Heart left ventricle (tissue), 16 donors: Measurements from ENCODE around the gene MRPL23. TPM values are rescaled to one million over a fixed set of nuclear protein-coding genes. Genes with fewer than 3 reads are reported as not detected.

Experiments
- ATAC-seq, 4 donors: fragments of 200-7000 bp; cut with Tn5 transposase; one replicate each; pipeline ENCODE4 v1.9.1; 2020 to 2022; ENCODE audit warnings: moderate library complexity in 4 of 4, mild to moderate bottlenecking in 3 of 4, moderate number of reproducible peaks in 1 of 4
- DNase-seq, 5 donors: peaks; one replicate each; pipeline ENCODE4 v3.0.0-alpha.2; 2020
- H3K27ac ChIP-seq, 12 donors: fragments of 200-600 bp; sonication (generic) in 4 of 12; one replicate each; pipeline versions ENCODE4 v1.5.0 to v1.8.0; 2016 to 2022; ENCODE audit warnings: mild to moderate bottlenecking in 2 of 12
- H3K27me3 ChIP-seq, 9 donors: fragments of 200-600 bp; sonication (generic) in 2 of 9; one replicate each; pipeline versions ENCODE4 v1.5.1 to v1.8.0; 2016 to 2022; ENCODE audit warnings: mild to moderate bottlenecking in 3 of 9
- H3K36me3 ChIP-seq, 9 donors: fragments of 200-600 bp; sonication (generic) in 2 of 9; one replicate each; pipeline versions ENCODE4 v1.5.0 to v1.8.0; 2018 to 2022; ENCODE audit warnings: mild to moderate bottlenecking in 2 of 9
- H3K4me1 ChIP-seq, 12 donors: fragments of 200-600 bp; sonication (generic) in 4 of 12; one replicate each; pipeline versions ENCODE4 v1.5.0 to v1.8.0; 2016 to 2022; ENCODE audit warnings: mild to moderate bottlenecking in 3 of 12
- H3K4me3 ChIP-seq, 12 donors: fragments of 200-600 bp; sonication (generic) in 4 of 12; one replicate each; pipeline versions ENCODE4 v1.5.0 to v1.8.0; 2017 to 2022; ENCODE audit warnings: mild to moderate bottlenecking in 9 of 12, moderate library complexity in 4 of 12
- H3K9me3 ChIP-seq, 12 donors: fragments of 200-600 bp; sonication (generic) in 4 of 12; one replicate each; pipeline versions ENCODE4 v1.5.0 to v1.8.0; 2016 to 2022; ENCODE audit warnings: mild to moderate bottlenecking in 1 of 12
- POLR2A ChIP-seq, 2 donors: fragments of 450-650 bp; IDR thresholded peaks; one replicate each; pipeline ENCODE4 v1.6.1; 2017; ENCODE audit warnings: antibody characterized with exemption in 2 of 2, mild to moderate bottlenecking in 2 of 2, moderate library complexity in 2 of 2
- WGBS, 4 donors: extraction: QIAGEN DNeasy Blood & Tissue Kit in 2 of 4; methylation state at CpG; one replicate each; pipeline versions ENCODE4 v1.1.5 to v1.1.7; 2013 to 2018; 5-methylcytosine and 5-hydroxymethylcytosine counted together
- intact Hi-C, 10 donors: fragments of 100-400 bp; cut with DNase I; formaldehyde crosslinking; loops; one replicate each; pipeline versions ENCODE4 v1.11.1 to v1.14.2; 2022
- polyA plus RNA-seq, 2 donors: library from polyadenylated mRNA; stranded (reverse); fragments of 200-250 nt; gene quantifications; one replicate each; pipeline ENCODE4 v1.2.3, GENCODE V29; 2013
- total RNA-seq, 9 donors: library from RNA; depleted of rRNA in 2 of 9; stranded (reverse); fragments of >200 nt in 2 of 9; fragmentation: NEBNext Ultra II Directional in 3 of 9; extraction: Animal tissue kit (Norgen Biotek cat#: 25700) in 3 of 9; gene quantifications; one replicate each; pipeline versions ENCODE4 v1.1.0 to v1.2.4, GENCODE V29; 2016 to 2023
- TF ChIP-seq, protein P1 (sequence below), 12 donors: fragments of 200-600 bp; sonication (generic) in 4 of 12; IDR thresholded peaks; one replicate each; pipeline versions ENCODE4 v1.5.0 to v1.8.0; 2018 to 2022; ENCODE audit warnings: antibody characterized with exemption in 12 of 12, mild to moderate bottlenecking in 5 of 12
- donor health status: ischemic (EF 13 %, LVEDD 7.1; RV severe dilation, severe dysfunction).
- donor health status: healthy with polysubstance abuse.
- donor health status: DM: no; HTN: yes; CAD: no.
- donor health status: DM: no; HTN: no; CAD: no.
- donor health status: ischemic (EF 25% LVEDD 6.9; RV normal size, moderate dysfunction).
- donor health status: ischemic (EF 25% LVEDD 5.7; RV mildly dilated, moderate dysfunction).
- donor health status: healthy.
- donor health status: DM: yes; HTN: yes; CAD: no.
- donor health status: ischemic (EF 35%, LVEDD 5.7; RV mildly dilated, moderate dysfunction).
- donor health status: nonischemic (EF 11% LVEDD 7.7; RV severe dilation, severe dysfunction).
- donor health status: DM: yes; HTN: yes; CAD: no.
- donor health status: PGD.
- donor health status: ischemic (EF 29% LVEDD 5.4; RV normal size, mild dysfunction).
- donor health status: nonischemic (EF 23%, LVEDD 6.1; RV moderate dilation, normal function).

MRPL23 gene
- total and polyA plus RNA-seq, 11 donors = 44.0 to 183 (median 93.3) TPM

DNA sequence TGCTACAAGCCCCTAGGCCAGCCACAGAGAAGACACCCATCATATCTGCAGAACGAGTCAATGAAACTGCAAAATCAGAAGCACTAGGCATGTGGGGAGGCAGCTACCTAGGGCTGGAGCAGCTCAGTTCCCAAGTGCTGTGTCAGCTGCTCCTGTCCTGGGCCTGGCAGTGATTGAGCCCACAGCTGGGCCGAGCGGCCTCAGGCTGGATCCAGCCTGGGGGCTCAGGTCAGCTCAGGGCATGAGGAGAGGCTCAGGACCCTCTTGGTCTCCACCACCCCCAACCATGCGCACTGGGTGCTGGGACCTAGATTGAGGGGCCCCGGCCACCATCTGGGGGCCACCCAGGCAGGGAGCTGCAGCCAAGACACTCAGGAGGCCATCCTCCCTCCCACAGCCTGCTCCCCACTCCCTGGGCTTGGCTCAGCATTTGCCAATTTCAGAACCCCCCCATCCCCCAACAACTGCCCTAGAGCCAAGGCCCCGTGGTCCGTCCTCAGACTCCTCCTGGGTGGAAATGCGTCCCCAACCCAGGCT, 30.1 kb upstream of the MRPL23 start:
- Histone ChIP-seq H3K36me3 (no peaks in the 10 kb centered on the region), H3K4me3 (peak overlapping the region in 8 of 12 donors; percentile 7 to 40 (median 26)), H3K9me3 (no peaks in the 10 kb centered on the region), H3K27me3 (no peaks in the 10 kb centered on the region), H3K27ac (peak overlapping the region in 11 of 12 donors; percentile 38 to 91 (median 81)), H3K4me1 (peaks cover 12 to 65% (median 41%) of the 10 kb centered on the region in 12 donors)
- ATAC-seq = peak in 3 of 4 donors; percentile 47 to 56 (median 48)
- intact Hi-C loops = loop anchor here (1.0 to 10.0 kb wide), 5 partner anchors 24 to 222 kb away; partner anchors contain the start of genes KRTAP5-6 (in 1 of the 10) and TNNI2 (in 1 of the 10)
- peak in 2 of 5 donors; percentile 57 to 67 for DNase-seq
- TF ChIP-seq, protein P1, sequence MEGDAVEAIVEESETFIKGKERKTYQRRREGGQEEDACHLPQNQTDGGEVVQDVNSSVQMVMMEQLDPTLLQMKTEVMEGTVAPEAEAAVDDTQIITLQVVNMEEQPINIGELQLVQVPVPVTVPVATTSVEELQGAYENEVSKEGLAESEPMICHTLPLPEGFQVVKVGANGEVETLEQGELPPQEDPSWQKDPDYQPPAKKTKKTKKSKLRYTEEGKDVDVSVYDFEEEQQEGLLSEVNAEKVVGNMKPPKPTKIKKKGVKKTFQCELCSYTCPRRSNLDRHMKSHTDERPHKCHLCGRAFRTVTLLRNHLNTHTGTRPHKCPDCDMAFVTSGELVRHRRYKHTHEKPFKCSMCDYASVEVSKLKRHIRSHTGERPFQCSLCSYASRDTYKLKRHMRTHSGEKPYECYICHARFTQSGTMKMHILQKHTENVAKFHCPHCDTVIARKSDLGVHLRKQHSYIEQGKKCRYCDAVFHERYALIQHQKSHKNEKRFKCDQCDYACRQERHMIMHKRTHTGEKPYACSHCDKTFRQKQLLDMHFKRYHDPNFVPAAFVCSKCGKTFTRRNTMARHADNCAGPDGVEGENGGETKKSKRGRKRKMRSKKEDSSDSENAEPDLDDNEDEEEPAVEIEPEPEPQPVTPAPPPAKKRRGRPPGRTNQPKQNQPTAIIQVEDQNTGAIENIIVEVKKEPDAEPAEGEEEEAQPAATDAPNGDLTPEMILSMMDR (IDR thresholded peaks at IDR 0.05) = no peak
- TF ChIP-seq POLR2A (IDR thresholded peaks at IDR 0.05) = no peak
- 43 to 77% (median 65%) methylated on average over 5 to 8 of the region's 8 CpGs for WGBS, 4 donors

DNA sequence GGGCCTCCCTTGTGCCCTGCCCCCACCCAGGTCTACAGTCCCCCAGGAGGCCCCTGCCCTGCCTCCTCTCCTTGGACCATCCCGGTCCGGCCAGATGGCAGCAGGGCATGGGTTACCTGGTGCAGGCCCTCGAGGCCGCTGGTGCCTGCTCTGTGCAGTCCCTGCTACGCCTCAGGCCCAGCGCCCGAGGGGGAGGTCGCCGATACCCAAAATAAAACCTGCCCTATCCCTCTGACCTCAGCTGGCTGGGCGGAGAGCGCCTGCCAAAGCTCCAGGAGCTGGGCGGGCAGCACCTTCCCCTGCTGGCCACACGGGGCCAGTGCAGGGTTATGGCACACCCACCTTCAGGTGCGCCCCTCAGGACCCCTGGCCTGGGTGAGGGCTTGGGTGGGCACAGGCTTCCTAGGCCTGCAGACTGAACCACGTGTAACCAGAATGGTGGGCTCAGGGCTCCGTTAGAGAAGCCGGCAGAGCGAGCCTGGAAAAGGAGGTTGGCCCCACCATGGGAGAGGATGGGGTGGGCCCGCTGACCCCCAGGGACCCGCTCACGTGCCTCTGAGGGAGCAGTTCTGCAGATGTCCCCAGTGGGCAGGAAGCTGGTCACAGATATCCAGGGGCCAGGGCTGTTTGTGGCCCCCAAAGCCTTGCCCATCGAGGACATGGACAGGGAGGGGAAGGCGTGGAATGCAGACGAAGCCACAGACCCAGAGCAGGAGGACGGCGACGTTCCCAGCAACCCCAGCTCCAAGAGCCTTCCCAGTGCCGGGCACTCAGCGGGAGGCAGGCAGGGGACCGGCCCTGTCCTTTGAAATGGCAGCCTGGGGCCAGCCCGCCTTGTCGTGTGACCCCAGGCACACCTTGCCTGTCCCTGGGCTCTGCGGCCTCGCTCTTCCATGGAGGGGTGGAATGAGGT, 29.4 kb upstream of the MRPL23 start:
- intact Hi-C loops = loop anchor here in 7 of 10 donors (2.0 to 10.0 kb wide), 5 partner anchors 35 to 223 kb away; partner anchors contain the start of genes TNNI2 (in 2 of the 7) and KRTAP5-6 (in 1 of the 7)
- Histone ChIP-seq H3K27me3 (no peaks in the 10 kb centered on the region), H3K4me1 (peaks cover 12 to 65% (median 46%) of the 10 kb centered on the region in 12 donors), H3K27ac (peak overlapping the region in 11 of 12 donors; percentile 38 to 93 (median 85)), H3K4me3 (peak overlapping the region in 8 of 12 donors; percentile 7 to 40 (median 26)), H3K9me3 (no peaks in the 10 kb centered on the region), H3K36me3 (no peaks in the 10 kb centered on the region)
- WGBS, 4 donors = 64 to 83% (median 73%) methylated on average over 26 to 34 of the region's 34 CpGs
- TF ChIP-seq, protein P1 (IDR thresholded peaks at IDR 0.05) = peak; percentile 51 to 78 (median 64)
- TF ChIP-seq POLR2A (IDR thresholded peaks at IDR 0.05) = no peak
- ATAC-seq (peak; percentile 45 to 67 (median 59)), DNase-seq (peak in 4 of 5 donors; percentile 66 to 84 (median 77))

DNA sequence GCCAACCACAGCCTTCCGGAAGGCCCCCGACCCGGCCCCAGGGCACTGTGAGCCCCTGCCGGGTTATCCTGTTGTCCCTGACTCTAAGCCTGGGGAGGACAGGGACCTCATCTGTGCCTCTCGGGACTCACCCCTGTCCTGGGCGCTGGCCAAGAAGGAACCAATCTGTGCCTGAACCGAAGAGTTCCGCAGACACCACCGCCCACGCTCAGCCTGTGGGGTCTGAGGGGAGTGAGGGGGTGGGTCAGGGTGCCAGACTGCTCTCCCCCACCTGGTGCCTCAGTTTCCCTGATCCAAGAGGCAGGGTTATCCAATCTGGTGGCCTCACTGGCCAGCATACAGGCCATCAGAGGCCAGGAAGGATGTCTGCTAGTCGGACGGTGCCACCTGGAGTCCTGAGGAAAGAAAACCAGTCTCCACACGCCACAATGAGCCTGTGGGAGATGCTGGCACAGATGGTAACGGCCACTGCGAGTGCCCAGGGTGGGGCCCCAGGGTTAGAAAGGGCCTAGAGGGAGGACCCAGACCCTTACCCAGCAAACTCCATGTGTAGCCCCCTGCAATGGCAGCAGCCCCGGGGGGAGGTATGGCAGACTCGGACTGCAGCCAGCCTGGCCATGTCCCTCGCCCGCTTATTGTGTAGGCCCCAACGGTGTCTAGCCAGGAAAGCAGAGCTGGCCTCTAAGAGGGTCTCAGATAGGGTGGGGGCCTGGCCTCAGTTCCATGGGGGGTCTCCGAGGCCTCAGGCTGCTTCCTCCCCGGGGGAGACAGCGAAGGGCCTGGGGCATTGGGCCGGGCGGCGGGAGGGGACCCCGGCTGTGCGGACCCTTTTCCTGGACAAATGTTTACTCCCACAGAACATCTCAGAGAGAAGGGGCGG, 28.5 kb upstream of the MRPL23 start:
- TF ChIP-seq POLR2A (IDR thresholded peaks at IDR 0.05) = no peak
- TF ChIP-seq, protein P1 (IDR thresholded peaks at IDR 0.05) = peak in 2 of 12 donors; percentile 8 to 9
- Histone ChIP-seq H3K4me1 (peaks cover 12 to 73% (median 48%) of the 10 kb centered on the region in 12 donors), H3K27ac (peak overlapping the region; percentile 27 to 93 (median 83)), H3K27me3 (no peaks in the 10 kb centered on the region), H3K4me3 (peak overlapping the region in 8 of 12 donors; percentile 28 to 56 (median 44)), H3K36me3 (no peaks in the 10 kb centered on the region), H3K9me3 (no peaks in the 10 kb centered on the region)
- intact Hi-C loops = loop anchor here in 7 of 10 donors (2.0 to 10.0 kb wide), 4 partner anchors 36 to 224 kb away; partner anchors contain the start of genes TNNI2 (in 2 of the 7) and KRTAP5-6 (in 1 of the 7)
- WGBS, 4 donors = 74 to 86% (median 78%) methylated on average over 21 to 29 of the region's 29 CpGs
- DNase-seq (peak in 2 of 5 donors; percentile 38 to 63), ATAC-seq (no peak)
